ENCODE data around the gene KIF3B. TPM values are rescaled to one million over a fixed set of nuclear protein-coding genes. Genes with fewer than 3 reads are reported as not detected.
A peak's percentile ranks its signal among the peaks of the same experiment; 100 is the strongest.

The KIF3B gene
- total and polyA plus RNA-seq, 10 of the 15 experiments (the other 5 are each of a cell fraction or from before 2014, with no cell fraction given), result 7.4 to 37.3 (median 25.9) TPM

GRCh38 chr20:32353848-32354496, 76.5 kb downstream of the KIF3B start:
- Histone ChIP-seq H3K27ac (ENCODE audit: control insufficient read depth, insufficient read depth) (peak overlapping the region; percentile 91; the same call in 1 of the 2 replicates), H3K9ac (ENCODE audit: control insufficient read depth, insufficient read depth, low read length) (no peak overlapping the region), H3K4me2 (ENCODE audit: control insufficient read depth, insufficient read depth) (peak overlapping the region; percentile 75), H3K9me3 (replicated peaks; ENCODE audit: control insufficient read depth, insufficient read depth, low read length) (no peaks in the 10 kb centered on the region), H3K27me3 (replicated peaks in 1 of 2; ENCODE audit: control insufficient read depth in 2 of 2, insufficient read depth in 2 of 2, low read length in 1 of 2) (no peaks in the 10 kb centered on the region), H3K79me2 (ENCODE audit: control insufficient read depth, insufficient read depth, low read length) (peaks cover 12% of the 10 kb centered on the region), H2AFZ (ENCODE audit: control insufficient read depth, low read depth, low read length) (no peak overlapping the region), H4K20me1 (ENCODE audit: control insufficient read depth, insufficient read depth) (no peaks in the 10 kb centered on the region), H3K36me3 (ENCODE audit: control insufficient read depth in 2 of 2, insufficient read depth in 2 of 2, low read length in 1 of 2) (no peaks in the 10 kb centered on the region), H3K4me1 (ENCODE audit: control insufficient read depth, insufficient read depth, low read length) (peaks cover 32% of the 10 kb centered on the region), H3K4me3 (no peak overlapping the region)
- CTCF ChIA-PET, result interaction anchor here (0.5 to 1.6 kb wide), 5 partner anchors 9 to 521 kb away, joined by 3 to 10 read pairs (median 4); no protein-coding TSS in a partner anchor
- WGBS (ENCODE audit: insufficient coverage, insufficient replicate concordance, low lambda C conversion rate, missing lambda C conversion rate), result 96% methylated on average over 6 of the region's 6 CpGs
- POLR2A ChIA-PET, result interaction anchor here (0.7 to 4.8 kb wide), 5 partner anchors 8 to 75 kb away, joined by 3 to 38 read pairs (median 7); no protein-coding TSS in a partner anchor
- ATAC-seq (no peak), DNase-seq (ENCODE audit: low read depth, low spot score) (no peak), FAIRE-seq (no peak)
- RAD21 ChIA-PET (ENCODE audit: unreplicated experiment), result interaction anchor here (0.9 to 2.9 kb wide), 2 partner anchors 9 to 68 kb away, joined by 3 to 12 read pairs; no protein-coding TSS in a partner anchor
- BruUV-seq (replicated peaks), result no TSS peak
- SMC1A ChIA-PET (ENCODE audit: uncharacterized antibody, unreplicated experiment), result interaction anchor here (0.7 to 3.8 kb wide), 6 partner anchors 9 to 72 kb away, joined by 3 to 19 read pairs (median 6); no protein-coding TSS in a partner anchor
- in situ Hi-C loops (cut with MboI) (no loop called here), intact Hi-C loops (cut with micrococcal nuclease; ENCODE audit: unreplicated experiment) (no loop called here)
- no peak for TF ChIP-seq PAX8 (IDR thresholded peaks at IDR 0.05)
- no peak for TF ChIP-seq ZBTB40 (IDR thresholded peaks at IDR 0.05; ENCODE audit: borderline replicate concordance)
- TF ChIP-seq EZH2 (IDR thresholded peaks at IDR 0.05; ENCODE audit: borderline replicate concordance, control insufficient read depth, low read depth, low read length), result no peak
- 0 out of 2 replicates have a peak, but pooled peaks have one; percentile 5 for TF ChIP-seq MTA3 (IDR thresholded peaks at IDR 0.05; ENCODE audit: borderline replicate concordance, low read length)
- TF ChIP-seq KAT2A (conservative IDR thresholded peaks at IDR 0.05; ENCODE audit: control insufficient read depth, low read depth, low read length), result no peak
